Choroid plexus epithelial cell (primary cell): ENCODE results near the gene RPTOR.

Experiments used
- DNase-seq: peaks from one replicate; pipeline ENCODE4 v3.0.0-alpha.2; 2010; ENCODE audit warnings: low read depth
- H3K4me3 ChIP-seq: 2 replicates; pipeline ENCODE4 v1.5.1; 2011; ENCODE audit warnings: low read depth, mild to moderate bottlenecking, control low read depth, low read length, moderate library complexity
- TF ChIP-seq, protein P1 (sequence below): conservative IDR thresholded peaks from 2 replicates; pipeline ENCODE4 v1.5.1; 2011; ENCODE audit warnings: low read depth, mild to moderate bottlenecking, control low read depth, inconsistent platforms, low read length, moderate library complexity

RPTOR gene

DNA sequence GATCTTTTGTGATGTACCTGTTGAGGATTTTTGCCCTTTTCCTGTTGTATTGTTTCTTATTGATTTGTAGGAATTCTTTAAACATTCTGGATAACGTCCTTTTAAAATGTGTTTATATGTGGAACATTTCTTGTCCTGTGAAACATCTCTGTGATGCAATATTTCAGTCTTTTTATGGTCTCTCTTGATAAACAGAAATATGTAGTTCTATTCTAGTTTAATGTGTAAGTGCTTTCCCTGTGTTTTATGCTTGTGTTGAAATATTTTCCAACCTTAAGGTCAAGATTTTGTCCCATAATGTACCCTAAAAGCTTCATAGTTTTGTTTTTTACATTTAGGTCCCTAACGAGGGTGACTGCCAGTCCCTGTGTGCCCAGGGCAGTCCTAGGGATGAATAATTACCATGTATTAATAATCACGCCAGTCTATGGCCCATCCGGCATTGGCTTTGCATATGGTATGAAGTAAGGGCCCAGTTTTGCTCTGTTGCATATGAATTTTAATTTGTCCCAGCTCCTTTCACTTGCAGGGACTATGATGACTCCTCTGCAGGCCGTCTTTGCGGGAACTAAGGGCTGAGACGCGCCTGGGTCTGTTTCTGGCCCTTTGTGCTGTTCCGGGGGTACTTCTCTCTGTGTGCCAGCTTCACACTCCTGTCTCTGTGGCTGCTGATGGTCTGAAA is 44.2 kb downstream of the RPTOR start:
- no peak for DNase-seq
- no peak overlapping the region for H3K4me3 ChIP-seq
- TF ChIP-seq, protein P1, sequence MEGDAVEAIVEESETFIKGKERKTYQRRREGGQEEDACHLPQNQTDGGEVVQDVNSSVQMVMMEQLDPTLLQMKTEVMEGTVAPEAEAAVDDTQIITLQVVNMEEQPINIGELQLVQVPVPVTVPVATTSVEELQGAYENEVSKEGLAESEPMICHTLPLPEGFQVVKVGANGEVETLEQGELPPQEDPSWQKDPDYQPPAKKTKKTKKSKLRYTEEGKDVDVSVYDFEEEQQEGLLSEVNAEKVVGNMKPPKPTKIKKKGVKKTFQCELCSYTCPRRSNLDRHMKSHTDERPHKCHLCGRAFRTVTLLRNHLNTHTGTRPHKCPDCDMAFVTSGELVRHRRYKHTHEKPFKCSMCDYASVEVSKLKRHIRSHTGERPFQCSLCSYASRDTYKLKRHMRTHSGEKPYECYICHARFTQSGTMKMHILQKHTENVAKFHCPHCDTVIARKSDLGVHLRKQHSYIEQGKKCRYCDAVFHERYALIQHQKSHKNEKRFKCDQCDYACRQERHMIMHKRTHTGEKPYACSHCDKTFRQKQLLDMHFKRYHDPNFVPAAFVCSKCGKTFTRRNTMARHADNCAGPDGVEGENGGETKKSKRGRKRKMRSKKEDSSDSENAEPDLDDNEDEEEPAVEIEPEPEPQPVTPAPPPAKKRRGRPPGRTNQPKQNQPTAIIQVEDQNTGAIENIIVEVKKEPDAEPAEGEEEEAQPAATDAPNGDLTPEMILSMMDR: no peak

DNA sequence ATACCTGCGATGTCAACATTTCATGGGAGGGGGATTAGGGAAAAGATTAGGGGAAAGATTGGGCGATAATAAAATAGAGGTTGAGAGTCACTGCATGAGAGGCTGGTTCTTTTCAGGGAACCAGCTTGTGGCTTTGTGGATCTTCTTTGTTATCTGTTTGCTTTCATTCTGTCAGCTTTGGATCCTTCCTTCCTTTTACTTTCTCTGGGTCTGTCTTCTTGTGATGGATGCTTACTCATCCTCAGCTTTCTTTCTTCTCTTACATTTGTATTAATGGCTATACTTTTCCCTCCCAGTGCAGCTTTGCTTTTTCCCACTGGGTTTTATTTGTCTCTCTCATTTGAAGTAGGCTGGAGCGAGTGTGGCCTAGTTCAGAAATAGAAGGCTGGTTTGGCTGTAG is 47.1 kb downstream of the RPTOR start:
- no peak overlapping the region for H3K4me3 ChIP-seq
- no peak for DNase-seq
- TF ChIP-seq, protein P1: no peak

DNA sequence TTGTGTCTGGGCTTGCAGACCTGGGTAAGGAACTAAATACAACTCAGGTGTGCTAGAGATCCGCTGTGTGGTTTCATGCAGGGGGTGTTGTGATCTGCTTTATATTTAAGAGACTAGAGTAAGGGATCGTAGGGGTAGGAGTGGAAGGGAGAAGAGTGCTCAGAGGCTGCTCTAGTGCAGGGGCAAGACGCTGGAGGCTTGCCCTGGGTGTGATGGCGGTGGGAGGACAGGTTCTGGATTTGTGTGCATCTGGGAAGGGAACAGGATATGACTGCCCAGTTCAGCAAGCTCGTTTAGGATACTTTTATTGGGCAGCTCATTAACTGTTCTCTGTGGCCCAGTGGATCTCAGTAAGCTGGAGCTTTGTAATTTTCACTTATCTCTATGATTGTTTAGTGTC is 47.6 kb downstream of the RPTOR start:
- no peak for DNase-seq
- no peak overlapping the region for H3K4me3 ChIP-seq
- TF ChIP-seq, protein P1: no peak

DNA sequence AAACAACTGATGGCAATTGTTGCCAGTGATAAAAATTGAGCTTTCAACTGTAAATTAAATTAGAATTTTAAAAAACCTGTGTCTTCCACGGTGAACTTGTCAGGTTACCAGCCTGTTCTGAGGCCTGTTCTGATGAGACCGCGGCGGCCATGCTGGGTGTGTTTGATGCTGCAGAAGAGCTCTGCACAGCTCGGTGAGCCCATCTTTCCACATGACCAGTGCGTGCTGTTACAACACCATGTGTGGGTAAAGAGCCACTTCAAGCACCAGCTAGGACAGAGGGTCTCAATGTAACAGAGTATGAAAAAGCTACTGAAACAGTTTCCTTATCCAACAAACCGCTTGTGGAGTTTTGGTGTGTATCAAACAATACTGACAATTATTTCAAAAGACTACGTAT is 48.5 kb downstream of the RPTOR start:
- no peak overlapping the region for H3K4me3 ChIP-seq
- DNase-seq: no peak
- TF ChIP-seq, protein P1: no peak

DNA sequence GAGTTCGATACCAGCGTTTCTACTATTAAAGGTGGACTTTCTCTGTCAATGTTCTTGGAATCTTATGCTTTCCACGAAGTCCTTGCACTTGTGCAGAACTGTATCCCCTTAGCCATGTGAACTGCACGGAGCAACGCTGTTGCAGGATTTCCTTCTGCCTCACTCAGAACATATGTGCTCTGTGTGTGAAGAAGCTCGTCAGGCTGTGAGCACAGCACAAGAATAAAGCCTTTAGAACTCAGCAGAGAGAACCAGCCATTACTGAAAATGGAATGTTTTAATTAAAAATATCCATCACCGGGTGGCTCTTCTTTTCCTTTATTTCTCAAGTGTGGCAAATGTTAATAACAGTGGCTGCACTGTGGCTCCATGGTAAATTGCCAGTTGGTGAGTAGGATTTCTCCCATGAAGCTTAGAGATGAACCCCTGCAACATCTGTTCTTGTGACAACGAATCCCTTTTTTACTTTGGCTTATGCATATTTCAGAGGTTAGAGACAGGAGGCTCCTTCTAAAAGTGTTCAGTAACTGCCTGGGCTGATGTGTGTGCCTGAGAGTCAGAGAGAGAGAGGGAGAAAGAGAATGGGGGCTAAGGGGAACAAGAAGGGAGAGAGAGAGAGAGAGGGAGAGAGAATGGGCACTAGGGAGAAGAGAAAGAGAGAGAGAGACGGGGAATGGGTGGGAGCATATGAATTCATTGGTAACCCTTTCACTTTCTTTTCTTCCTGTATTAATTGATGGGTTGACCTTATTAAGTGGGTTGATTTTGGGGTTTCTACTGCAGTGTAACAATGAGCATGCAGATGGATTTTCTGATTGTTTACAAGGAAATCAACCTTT is 50.0 kb downstream of the RPTOR start:
- TF ChIP-seq, protein P1: no peak

DNA sequence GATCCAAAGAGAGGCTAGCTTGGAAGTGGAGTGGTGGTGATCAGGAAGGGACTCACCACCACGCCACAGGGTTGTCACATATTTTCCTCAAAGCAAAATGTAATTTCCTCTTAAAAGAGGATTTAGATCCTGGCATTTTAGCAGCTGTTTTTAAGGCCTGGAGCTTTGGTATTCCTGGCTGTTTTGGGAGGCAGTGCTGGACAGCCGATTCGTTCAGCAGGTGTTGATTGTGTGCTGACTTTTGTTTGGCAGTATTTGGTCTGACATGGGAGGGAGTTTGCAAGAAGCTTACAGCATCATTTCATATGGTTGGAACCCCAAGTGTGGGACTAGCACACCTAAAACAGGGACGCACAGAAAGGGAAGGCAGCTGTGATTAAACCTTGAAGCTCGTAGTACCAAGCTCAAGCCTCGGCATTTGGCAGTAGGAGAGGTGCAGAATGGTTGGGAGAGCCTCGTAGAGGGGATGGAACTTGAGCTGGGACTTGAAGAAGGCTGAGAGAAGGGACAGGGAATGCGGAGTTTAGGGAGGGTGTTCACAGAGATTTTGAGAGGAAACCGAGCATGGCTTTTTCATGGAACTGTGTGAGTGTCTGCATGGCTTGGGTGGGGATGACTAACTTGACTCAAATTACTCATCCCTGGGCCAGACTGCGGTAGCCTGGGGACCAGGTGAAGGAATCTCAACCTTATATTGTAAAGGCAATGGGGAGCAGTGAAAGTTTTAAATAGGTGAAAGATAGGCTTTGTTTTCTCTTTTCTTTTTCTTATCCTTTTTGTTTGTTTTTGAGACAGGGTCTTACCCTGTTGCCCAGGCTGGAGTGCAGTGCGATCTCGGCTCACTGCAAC is 52.3 kb downstream of the RPTOR start:
- TF ChIP-seq, protein P1: no peak
- H3K4me3 ChIP-seq: no peak overlapping the region
- no peak for DNase-seq

More for the DNA sequence above, 50.0 kb downstream of the RPTOR start:
- H3K4me3 ChIP-seq: no peak overlapping the region
- DNase-seq: no peak
